NCI-H187 treated with DMSO at 0.1 percent for 48 hours (cell line): Measurements from ENCODE around the gene MTARC2.
"Not testable (repeated sequence)": the region's sequence is repeated elsewhere in the genome, so short reads cannot be mapped to it uniquely, and the experiment has no call there.

ENCODE experiments used
- DNase-seq: peaks from one replicate; lab custom pipeline; 2025; lab: John Stamatoyannopoulos, UW

The MTARC2 gene

GRCh38 chr1:220732621-220733020, 15.5 kb upstream of the MTARC2 start:
- DNase-seq: no peak

- DNase-seq: no peak
Observed at GRCh38 chr1:220733086-220733601, 15.0 kb upstream of the MTARC2 start.

GRCh38 chr1:220734571-220735326, 13.4 kb upstream of the MTARC2 start:
- DNase-seq: no peak

GRCh38 chr1:220736283-220736682, 11.8 kb upstream of the MTARC2 start:
- not testable (repeated sequence) for DNase-seq

GRCh38 chr1:220741349-220741748, 6.8 kb upstream of the MTARC2 start:
- no peak for DNase-seq

GRCh38 chr1:220741825-220742224, 6.3 kb upstream of the MTARC2 start:
- DNase-seq: no peak

GRCh38 chr1:220742520-220742919, 5.6 kb upstream of the MTARC2 start:
- DNase-seq: no peak

- no peak for DNase-seq
Observed at GRCh38 chr1:220746851-220747250, 1.3 kb upstream of the MTARC2 start.

GRCh38 chr1:220747437-220748088, 559 bp upstream of the MTARC2 start:
- DNase-seq: no peak

- DNase-seq: no peak
Observed at GRCh38 chr1:220748936-220749335, 814 bp downstream of the MTARC2 start.

GRCh38 chr1:220750131-220750515, 2.0 kb downstream of the MTARC2 start:
- DNase-seq: no peak

GRCh38 chr1:220751111-220751510, 3.0 kb downstream of the MTARC2 start:
- no peak for DNase-seq

- no peak for DNase-seq
Observed at GRCh38 chr1:220754212-220754917, 6.2 kb downstream of the MTARC2 start.

GRCh38 chr1:220754918-220755295, 6.8 kb downstream of the MTARC2 start:
- no peak for DNase-seq

GRCh38 chr1:220755309-220755708, 7.2 kb downstream of the MTARC2 start:
- no peak for DNase-seq

- DNase-seq: no peak
Observed at GRCh38 chr1:220757441-220757840, 9.3 kb downstream of the MTARC2 start.

GRCh38 chr1:220759147-220759546, 11.0 kb downstream of the MTARC2 start:
- no peak for DNase-seq

- DNase-seq: no peak
Observed at GRCh38 chr1:220761688-220762427, 13.7 kb downstream of the MTARC2 start.

- no peak for DNase-seq
Observed at GRCh38 chr1:220764757-220765156, 16.6 kb downstream of the MTARC2 start.

GRCh38 chr1:220767312-220768125, 19.4 kb downstream of the MTARC2 start:
- no peak for DNase-seq

- DNase-seq: no peak
Observed at GRCh38 chr1:220768126-220768601, 20.0 kb downstream of the MTARC2 start.
